ENCODE measurements around the gene CLPTM1L. TPM values are rescaled to one million over a fixed set of nuclear protein-coding genes. Genes with fewer than 3 reads are reported as not detected.
"Not testable (repeated sequence)": the region's sequence is repeated elsewhere in the genome, so short reads cannot be mapped to it uniquely, and the experiment has no call there.

Gene CLPTM1L
- total and polyA plus RNA-seq, 9 of the 15 experiments (the other 6 are each of a cell fraction or from before 2014, with no cell fraction given): 3.5 to 217 (median 177) TPM

DNA sequence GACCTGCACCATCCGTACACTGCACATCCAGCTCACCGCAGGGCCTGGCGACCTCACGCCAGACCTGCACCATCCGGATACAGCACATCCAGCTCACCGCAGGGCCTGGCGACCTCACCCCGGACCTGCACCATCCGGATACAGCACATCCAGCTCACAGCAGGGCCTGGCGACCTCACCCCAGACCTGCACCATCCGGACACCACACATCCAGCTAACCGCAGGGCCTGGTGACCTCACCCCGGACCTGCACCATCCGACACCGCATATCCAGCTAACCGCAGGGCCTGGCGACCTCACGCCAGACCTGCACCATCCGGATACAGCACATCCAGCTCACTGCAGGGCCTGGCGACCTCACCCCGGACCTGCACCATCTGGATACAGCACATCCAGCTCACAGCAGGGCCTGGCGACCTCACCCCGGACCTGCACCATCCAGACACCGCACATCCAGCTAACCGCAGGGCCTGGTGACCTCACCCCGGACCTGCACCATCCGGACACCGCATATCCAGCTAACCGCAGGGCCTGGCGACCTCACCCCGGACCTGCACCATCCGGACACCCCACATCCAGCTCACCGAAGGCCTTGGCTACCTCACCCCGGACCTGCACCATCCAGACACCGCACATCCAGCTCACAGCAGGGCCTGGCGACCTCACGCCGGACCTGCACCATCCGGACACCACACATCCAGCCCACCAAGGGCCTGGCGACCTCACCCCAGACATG lies 61.7 kb downstream of the CLPTM1L start:
- peaks cover 0 to 29% of the 10 kb centered on the region in 2 experiments; a peak in 1 of 5 replicates for H3K4me1 ChIP-seq (replicated peaks in 1 of 2; ENCODE audit: control insufficient read depth in 2 of 2, insufficient read depth in 2 of 2, low read length in 2 of 2)
- POLR2A ChIA-PET; H3K9me3 ChIP-seq (replicated peaks; ENCODE audit: control insufficient read depth, insufficient read depth, low read depth, low read length); in situ Hi-C loops (cut with MboI); H3K36me3 ChIP-seq (ENCODE audit: control insufficient read depth, insufficient read depth, low read length); H3K27ac ChIP-seq (ENCODE audit: extremely low read depth, low read depth, low read length); FAIRE-seq; H3K9ac ChIP-seq (ENCODE audit: insufficient read depth in 1 of 2, low read depth in 2 of 2, low read length in 2 of 2); ATAC-seq; DNase-seq (ENCODE audit: extremely low read depth in 1 of 4, low spot score in 3 of 4); H3K4me3 ChIP-seq; intact Hi-C loops (cut with micrococcal nuclease); H3K4me2 ChIP-seq (ENCODE audit: insufficient read depth, low read length); H3K79me2 ChIP-seq (ENCODE audit: control insufficient read depth, insufficient read depth, low read length); CTCF ChIA-PET (ENCODE audit: low intra/inter-chr PET ratio); H3K9me1 ChIP-seq (ENCODE audit: control insufficient read depth, insufficient read depth, low read length); H2AFZ ChIP-seq (ENCODE audit: low read depth, low read length); BruUV-seq (replicated peaks): not testable (repeated sequence)
- WGBS (ENCODE audit: insufficient coverage, low coverage, missing lambda C conversion rate): 21% methylated on average over 36 of the region's 40 CpGs
- peaks cover 24 to 85% of the 10 kb centered on the region in 2 experiments for H3K27me3 ChIP-seq (ENCODE audit: control insufficient read depth in 2 of 2, insufficient read depth in 2 of 2, low read length in 2 of 2)
- peaks cover 12% of the 10 kb centered on the region; the same call in 1 of the 2 replicates for H4K20me1 ChIP-seq (replicated peaks; ENCODE audit: control insufficient read depth, insufficient read depth, low read length)

DNA sequence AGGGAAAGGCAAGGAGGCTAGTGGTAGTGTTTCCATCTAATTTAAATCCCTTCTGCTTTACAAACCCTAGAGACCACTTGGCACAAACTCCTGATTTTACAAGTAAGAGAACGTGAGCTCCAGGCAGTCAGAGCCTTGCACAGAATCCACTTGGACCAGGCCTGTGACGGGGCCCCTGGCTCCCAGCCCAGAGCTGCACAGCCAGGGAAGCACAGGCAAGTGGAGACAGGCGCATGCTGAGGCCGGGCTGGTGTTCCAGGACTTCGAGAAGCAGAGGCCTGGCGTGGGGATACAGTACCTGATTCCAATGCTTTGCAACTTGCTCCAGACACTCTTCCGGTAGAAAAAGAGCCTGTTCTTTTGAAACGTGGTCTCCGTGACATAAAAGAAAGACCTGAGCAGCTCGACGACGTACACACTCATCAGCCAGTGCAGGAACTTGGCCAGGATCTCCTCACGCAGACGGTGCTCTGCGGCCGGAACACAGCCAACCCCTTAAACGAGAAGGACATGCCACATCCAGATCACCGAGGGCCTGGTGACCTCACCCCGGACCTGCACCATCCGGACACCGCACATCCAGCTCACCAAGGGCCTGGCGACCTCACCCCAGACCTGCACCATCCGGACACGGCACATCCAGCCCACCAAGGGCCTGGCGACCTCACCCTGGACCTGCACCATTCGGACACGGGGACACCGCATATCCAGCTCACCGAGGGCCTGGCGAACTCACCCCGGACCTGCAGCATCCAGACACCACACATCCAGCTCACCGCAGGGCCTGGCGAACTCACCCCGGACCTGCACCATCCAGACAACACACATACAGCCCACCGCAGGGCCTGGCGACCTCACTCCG lies 62.5 kb downstream of the CLPTM1L start:
- H3K27ac ChIP-seq (ENCODE audit: extremely low read depth, low read depth, low read length): no peak overlapping the region
- DNase-seq (ENCODE audit: extremely low read depth in 1 of 4, low spot score in 3 of 4) (no peak), ATAC-seq (no peak), FAIRE-seq (no peak)
- POLR2A ChIA-PET: no interaction called here
- H4K20me1 ChIP-seq (replicated peaks; ENCODE audit: control insufficient read depth, insufficient read depth, low read length): peaks cover 12% of the 10 kb centered on the region; the same call in 1 of the 2 replicates
- H3K4me1 ChIP-seq (replicated peaks in 1 of 2; ENCODE audit: control insufficient read depth in 2 of 2, insufficient read depth in 2 of 2, low read length in 2 of 2): peaks cover 0 to 29% of the 10 kb centered on the region in 2 experiments; a peak in 1 of 5 replicates
- H3K27me3 ChIP-seq (ENCODE audit: control insufficient read depth in 2 of 2, insufficient read depth in 2 of 2, low read length in 2 of 2): peaks cover 25 to 88% of the 10 kb centered on the region in 2 experiments
- H3K79me2 ChIP-seq (ENCODE audit: control insufficient read depth, insufficient read depth, low read length): no peaks in the 10 kb centered on the region
- no peak overlapping the region for H3K4me2 ChIP-seq (ENCODE audit: insufficient read depth, low read length)
- intact Hi-C loops (cut with micrococcal nuclease) (no loop called here), in situ Hi-C loops (cut with MboI) (no loop called here)
- no peaks in the 10 kb centered on the region for H3K9me3 ChIP-seq (replicated peaks; ENCODE audit: control insufficient read depth, insufficient read depth, low read depth, low read length)
- BruUV-seq (replicated peaks): no TSS peak
- H3K9ac ChIP-seq (ENCODE audit: insufficient read depth in 1 of 2, low read depth in 2 of 2, low read length in 2 of 2): peak overlapping the region in 1 of 2 experiments; percentile 52; a peak in 1 of 4 replicates
- H2AFZ ChIP-seq (ENCODE audit: low read depth, low read length): no peak overlapping the region
- CTCF ChIA-PET (ENCODE audit: low intra/inter-chr PET ratio): no interaction called here
- no peak overlapping the region for H3K4me3 ChIP-seq
- WGBS (ENCODE audit: insufficient coverage, low coverage, missing lambda C conversion rate): 20% methylated on average over 37 of the region's 37 CpGs
- no peaks in the 10 kb centered on the region for H3K9me1 ChIP-seq (ENCODE audit: control insufficient read depth, insufficient read depth, low read length)
- no peaks in the 10 kb centered on the region for H3K36me3 ChIP-seq (ENCODE audit: control insufficient read depth, insufficient read depth, low read length)
- TF ChIP-seq, protein P1, sequence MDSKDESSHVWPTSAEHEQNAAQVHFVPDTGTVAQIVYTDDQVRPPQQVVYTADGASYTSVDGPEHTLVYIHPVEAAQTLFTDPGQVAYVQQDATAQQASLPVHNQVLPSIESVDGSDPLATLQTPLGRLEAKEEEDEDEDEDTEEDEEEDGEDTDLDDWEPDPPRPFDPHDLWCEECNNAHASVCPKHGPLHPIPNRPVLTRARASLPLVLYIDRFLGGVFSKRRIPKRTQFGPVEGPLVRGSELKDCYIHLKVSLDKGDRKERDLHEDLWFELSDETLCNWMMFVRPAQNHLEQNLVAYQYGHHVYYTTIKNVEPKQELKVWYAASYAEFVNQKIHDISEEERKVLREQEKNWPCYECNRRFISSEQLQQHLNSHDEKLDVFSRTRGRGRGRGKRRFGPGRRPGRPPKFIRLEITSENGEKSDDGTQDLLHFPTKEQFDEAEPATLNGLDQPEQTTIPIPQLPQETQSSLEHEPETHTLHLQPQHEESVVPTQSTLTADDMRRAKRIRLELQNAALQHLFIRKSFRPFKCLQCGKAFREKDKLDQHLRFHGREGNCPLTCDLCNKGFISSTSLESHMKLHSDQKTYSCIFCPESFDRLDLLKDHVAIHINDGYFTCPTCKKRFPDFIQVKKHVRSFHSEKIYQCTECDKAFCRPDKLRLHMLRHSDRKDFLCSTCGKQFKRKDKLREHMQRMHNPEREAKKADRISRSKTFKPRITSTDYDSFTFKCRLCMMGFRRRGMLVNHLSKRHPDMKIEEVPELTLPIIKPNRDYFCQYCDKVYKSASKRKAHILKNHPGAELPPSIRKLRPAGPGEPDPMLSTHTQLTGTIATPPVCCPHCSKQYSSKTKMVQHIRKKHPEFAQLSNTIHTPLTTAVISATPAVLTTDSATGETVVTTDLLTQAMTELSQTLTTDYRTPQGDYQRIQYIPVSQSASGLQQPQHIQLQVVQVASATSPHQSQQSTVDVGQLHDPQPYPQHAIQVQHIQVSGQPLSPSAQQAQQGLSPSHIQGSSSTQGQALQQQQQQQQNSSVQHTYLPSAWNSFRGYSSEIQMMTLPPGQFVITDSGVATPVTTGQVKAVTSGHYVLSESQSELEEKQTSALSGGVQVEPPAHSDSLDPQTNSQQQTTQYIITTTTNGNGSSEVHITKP (IDR thresholded peaks at IDR 0.05; ENCODE audit: partially characterized antibody): no peak
- TF ChIP-seq GTF2A2 (tag; IDR thresholded peaks at IDR 0.05): no peak

Data from K562 (cell line).